HG03354 (cell line): ENCODE results near the gene CALN1.

Experiments
- ATAC-seq: cut with Tn5 transposase; IDR thresholded peaks from one replicate; pipeline ENCODE4 v1.9.1; 2021; ENCODE audit warnings: mild to moderate bottlenecking; ENCODE audit not compliant: unreplicated experiment, poor library complexity, severe bottlenecking

Gene CALN1

DNA sequence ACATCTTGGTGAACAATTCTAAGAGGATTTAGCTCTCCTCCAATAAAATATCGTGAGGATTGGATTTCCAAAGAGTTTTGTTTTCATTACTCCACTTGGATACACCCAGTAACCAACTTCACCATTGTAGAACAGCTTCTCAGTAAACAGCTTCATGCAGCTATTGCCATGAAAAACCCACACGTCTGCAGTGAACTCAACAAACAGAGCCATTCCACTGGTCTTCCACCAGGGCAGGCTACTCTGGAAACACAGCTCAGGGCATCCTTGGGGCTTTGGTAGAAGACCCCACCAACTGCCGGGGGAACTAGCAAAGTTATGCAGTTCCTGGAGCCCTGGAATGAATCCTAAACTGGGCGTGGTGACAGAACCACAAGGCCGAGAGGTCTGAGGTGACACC, 77.4 kb downstream of the CALN1 start:
- no peak for ATAC-seq

DNA sequence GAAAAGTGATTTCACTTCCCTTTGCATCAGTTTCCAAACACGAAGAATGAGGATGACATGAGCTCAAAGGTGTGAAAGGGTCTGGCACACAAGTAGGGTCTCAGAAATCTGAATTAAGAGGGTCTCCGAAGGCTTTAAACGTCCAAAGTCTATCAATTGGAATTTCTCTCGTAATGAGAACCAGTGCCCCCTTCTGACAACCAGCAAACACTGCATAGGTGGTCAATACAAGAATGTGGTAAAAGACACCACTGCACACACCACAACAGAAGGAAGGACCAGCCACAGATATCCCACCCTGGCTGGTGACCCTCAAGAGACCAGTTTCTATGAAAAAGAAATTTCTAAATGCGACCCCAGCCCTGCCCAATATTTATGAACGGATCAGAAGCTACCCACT, 78.1 kb downstream of the CALN1 start:
- no peak for ATAC-seq

- ATAC-seq = no peak
Measured at GRCh38 chr7:72326811-72327210, 85.3 kb downstream of the CALN1 start.

DNA sequence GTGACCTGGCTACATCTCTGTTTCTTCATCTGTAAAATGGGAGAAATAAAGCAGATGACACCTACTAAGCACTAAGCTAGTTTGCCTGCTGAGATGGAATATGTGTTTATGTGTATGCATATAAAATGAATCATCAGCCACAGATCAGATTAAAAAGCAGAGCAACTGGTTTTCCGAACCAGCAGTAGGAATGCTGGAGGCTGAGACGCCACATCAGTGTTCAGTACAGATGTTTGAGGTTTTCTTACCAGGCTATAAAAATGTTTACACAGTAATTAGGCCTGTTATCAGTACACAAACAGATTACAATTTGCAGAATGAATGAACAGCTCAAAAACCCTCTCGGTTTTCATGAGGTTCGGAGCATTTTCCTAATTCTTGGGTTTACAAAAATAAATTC, 85.8 kb downstream of the CALN1 start:
- ATAC-seq = no peak

DNA sequence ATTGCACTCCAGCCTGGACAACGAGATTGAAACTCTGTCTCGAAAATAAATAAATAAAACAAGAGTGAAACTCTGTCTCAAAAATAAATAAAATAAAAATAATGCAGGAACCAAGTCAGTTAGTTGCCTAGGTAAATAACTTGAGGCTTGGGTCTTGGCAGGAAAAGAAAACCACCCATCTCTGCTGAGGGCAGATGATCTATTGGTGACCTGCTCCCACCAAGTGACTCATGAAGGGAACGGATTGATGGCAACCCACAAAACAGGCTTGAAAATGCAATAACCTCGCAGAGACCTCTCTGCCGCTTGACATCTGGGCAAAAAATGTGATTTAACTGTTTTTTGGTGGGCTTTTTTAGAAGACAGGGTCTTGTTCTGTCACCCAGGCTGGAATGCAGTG, 86.6 kb downstream of the CALN1 start:
- ATAC-seq = no peak

DNA sequence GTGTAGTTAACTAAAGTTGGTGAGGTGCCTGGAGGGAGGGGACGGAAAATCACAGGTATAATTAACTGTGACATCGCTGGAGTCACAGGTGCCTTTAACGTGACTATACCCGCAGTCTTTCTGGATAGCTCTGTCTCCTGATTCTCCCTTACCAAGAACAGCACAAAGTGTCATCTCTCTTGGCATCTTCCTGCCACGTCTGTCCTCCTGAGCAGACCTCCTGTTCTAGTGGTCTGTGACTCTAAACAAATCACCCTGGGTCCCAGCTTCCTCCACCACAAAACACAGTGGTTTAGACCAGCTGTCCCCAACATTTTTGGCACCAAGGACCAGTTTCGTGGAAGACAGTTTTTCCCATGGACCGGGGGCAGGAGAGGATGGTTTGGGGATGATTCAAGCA, 90.5 kb downstream of the CALN1 start:
- no peak for ATAC-seq

DNA sequence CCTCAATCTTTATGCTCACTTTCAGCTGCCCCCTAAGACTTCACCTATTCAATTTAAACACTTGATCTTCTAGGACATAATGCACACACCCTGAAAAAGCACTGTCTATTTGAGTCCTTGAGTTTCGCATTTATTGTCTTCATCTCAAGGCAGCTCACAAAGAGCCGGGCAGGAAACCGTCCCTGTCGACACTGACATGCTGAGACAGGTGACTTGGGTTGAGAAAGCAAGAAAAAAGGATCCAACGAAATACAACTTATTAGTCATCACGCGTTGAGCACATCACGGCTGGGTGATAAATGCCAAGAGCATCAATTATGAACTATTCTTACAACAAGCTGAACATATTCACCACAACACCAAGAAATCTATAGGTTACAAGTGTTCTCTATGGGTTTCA, 91.1 kb downstream of the CALN1 start:
- no peak for ATAC-seq

DNA sequence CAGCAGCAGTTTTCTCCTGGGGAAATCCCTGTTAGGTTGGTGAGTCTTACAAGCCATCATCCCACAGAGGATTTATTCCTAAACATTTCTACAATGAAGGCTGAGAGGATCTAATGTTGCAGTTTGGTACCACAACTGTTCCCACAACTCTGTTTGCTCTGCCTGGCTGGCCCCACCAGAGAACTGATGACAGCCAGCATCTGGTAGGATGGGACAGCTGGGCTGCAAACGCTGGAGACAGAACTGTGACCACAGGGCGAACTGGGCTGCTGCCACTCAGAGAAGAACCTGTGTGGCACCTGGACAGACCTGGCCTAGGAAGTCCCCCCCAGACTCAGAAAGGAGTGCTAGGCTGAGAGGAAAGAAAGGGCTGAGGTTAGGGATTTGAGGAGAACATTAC, 94.8 kb downstream of the CALN1 start:
- no peak for ATAC-seq

DNA sequence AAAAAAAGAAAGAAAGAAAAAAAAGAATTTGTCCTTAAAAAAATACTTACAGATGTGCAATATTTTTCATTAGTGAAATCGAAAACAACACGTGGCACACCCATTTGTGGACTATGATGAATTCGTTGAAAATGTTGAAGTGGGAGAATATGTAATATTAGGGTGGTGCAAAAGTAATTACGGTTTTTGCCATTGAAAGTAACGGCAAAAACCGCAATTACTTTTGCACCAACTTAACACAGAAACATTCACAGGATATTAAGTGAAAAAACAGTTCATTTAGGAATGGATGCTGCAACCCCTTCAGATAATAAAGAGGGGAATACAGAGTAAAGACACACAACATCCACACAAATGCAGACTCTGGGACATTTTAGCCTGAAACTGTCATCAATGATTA, 96.0 kb downstream of the CALN1 start:
- ATAC-seq = no peak

DNA sequence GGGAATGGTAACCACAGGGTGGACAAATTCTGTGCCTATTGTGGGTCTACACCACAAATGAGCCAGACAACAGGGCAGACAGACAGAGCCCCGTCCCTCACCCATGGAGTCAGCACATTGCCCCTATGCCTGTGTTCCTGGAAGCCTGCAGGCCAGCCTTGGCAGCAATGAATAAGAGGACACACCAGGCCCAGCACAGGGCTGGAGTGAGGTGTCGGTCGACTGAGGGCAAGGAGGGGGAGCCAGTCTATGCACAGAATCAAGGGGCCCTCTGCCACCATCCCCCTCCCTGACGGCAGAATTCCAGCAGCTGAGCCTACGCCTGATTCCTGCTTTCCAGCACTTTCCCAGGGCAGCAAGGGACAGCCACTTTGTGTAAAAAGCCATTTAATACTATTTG, 98.2 kb downstream of the CALN1 start:
- ATAC-seq = no peak

DNA sequence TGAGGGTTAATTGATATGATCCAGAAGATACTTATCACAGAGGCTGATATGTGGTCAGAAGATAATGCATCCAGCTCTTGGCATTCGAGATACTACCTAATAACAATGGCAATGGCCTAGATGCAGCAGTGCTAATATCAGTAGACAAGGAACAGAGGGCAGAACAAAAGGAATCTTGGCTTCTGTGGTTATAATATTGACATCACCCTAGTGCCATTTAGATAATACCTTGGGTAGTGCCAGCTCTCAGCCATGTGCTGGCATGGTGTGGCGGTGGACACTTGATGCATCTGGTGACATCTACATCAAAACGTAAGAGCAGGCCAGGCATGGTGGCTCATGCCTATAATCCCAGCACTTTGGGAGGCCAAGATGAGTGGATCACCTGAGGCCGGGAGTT, 101.8 kb downstream of the CALN1 start:
- no peak for ATAC-seq

- ATAC-seq = no peak
Measured at GRCh38 chr7:72309476-72309875, 102.7 kb downstream of the CALN1 start.

DNA sequence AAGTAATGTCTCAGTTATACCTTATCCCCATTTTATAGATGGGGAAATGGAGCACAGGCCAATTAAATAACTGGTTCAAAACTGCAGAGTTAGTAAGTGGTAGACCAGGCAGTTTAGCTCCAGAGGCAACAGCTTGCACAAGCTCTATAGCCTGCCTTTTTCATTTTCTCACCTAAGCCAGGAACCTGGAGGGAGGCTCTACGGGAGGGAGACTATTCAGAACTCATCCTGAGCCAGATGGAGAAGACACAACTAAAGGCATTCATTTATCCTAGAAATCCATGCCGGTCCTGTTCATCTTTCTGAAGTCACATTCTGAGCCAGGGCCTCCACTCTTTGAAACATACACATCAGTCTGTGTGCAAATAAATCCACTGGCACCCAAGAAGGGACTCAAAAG, 103.2 kb downstream of the CALN1 start:
- no peak for ATAC-seq

DNA sequence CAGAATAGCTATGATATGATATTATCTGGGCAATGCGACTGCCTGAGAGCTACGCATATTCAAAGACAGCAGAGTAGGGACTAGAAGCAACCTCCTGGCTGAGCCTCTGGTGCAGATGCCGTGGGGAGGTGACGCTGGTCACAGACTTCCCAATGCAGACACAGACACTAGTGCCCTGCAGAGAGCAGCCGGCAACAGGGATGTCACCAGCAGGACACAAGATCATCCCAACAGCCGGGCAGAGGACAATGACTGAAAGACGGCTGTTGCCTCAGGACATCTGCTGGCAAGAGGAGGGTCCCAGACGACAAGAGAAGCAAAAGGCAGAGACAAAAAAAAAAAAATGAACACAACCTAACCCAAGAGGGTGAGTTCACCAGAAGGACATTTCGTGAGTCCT, 104.6 kb downstream of the CALN1 start:
- no peak for ATAC-seq

GRCh38 chr7:72298912-72299311, 113.2 kb downstream of the CALN1 start:
- ATAC-seq = no peak

GRCh38 chr7:72298091-72298490, 114.0 kb downstream of the CALN1 start:
- no peak for ATAC-seq

GRCh38 chr7:72297636-72298035, 114.5 kb downstream of the CALN1 start:
- ATAC-seq = no peak

DNA sequence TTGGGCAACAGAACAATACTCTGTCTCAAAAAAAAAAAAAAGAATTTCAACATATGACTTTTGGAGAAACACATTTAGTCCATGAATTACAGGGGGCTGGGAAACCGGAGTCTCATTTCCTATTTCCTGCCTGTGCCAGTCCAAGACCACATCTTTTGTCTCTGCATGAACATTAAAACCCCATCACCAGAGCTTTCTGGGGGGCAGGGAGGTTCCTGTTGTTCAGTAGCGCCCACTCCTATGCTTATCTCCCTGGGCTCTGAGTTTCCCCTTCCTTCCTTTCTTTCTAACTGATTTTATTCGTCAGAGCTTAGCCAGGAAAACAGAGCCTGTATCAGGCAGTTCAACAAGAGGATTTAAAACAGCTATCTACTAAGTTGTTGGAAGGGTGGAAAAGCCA, 119.3 kb downstream of the CALN1 start:
- ATAC-seq = no peak

DNA sequence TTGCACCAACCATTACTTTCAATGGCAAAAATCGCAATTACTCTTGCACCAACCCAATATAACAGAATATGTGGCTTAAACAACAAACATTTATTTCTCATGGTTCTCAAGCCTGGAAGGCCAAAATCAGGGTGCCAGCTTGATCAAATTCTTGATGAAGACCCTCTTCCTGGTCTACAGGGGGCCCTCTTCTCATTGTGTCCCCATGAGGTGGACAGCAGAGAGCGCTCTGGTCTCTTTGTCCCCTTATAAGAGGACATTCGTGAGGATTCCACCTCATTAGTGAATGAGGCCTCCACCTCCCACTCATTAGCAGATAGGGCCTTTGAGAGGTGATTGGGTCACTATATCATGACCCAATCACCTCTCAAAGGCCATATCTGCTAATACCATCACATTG, 120.0 kb downstream of the CALN1 start:
- no peak for ATAC-seq

DNA sequence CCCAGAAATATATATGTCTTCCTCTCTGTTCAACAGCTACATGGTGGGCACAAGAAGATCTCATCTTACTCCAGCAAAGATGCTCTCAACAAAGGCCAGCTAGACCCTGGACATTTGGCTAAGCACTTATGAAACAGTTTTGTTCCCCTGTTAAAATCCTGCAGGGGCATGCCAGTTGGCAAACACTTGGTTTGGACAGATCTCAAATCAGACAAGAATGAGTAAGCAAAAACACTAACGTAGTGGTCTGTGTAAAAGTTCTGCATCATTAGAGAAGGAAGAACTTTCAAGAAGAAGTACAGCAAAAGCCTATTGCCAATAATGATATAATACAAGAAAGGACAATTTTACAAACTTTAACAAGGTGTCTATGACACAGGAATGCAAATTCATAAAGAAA, 125.6 kb downstream of the CALN1 start:
- ATAC-seq = no peak

- no peak for ATAC-seq
Measured at GRCh38 chr7:72283309-72283708, 128.8 kb downstream of the CALN1 start.

DNA sequence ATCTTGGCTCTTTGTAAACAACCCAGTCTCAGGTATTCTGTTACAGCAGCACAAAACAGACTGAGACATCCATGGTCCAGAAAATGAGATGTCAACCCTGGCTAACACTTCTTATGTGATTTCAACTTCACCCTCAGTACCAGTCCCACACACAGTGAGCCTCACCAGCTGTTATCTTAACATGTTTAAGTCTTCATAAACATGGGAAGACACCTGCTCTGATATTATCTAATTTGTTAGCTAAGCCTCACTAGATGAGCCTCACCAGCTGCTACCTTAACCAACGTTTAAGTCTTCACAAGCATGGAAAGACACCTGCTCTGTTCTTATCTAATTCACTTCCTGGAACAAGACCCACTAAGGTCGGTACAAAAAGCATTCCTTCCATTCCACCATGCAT, 130.8 kb downstream of the CALN1 start:
- ATAC-seq = no peak

GRCh38 chr7:72279203-72279602, 132.9 kb downstream of the CALN1 start:
- no peak for ATAC-seq
